SU-DHL-6 (cell line): ENCODE data around the gene SETD2.

Experiments used
- H2AFZ ChIP-seq: fragments of 200-600 bp; sonication (generic); 2 replicates; pipeline ENCODE4 v1.6.1; 2014; ENCODE audit warnings: low read depth, mild to moderate bottlenecking, moderate library complexity, mixed read lengths, antibody characterized with exemption, low read length; ENCODE audit not compliant: severe bottlenecking
- H3F3A ChIP-seq: fragments of 200-600 bp; shearing (Covaris generic); 2 replicates; pipeline ENCODE4 v1.6.0; 2016; ENCODE audit warnings: antibody characterized with exemption, mild to moderate bottlenecking; ENCODE audit not compliant: insufficient read depth
- H3K27ac ChIP-seq: fragments of 200-600 bp; sonication (generic); 2 replicates; pipeline ENCODE4 v1.5.1; 2016; ENCODE audit warnings: low read depth, mild to moderate bottlenecking, low read length, moderate library complexity, mixed read lengths
- H3K27me3 ChIP-seq: fragments of 200-600 bp; sonication (generic), shearing (Covaris generic); 2 replicates; pipeline ENCODE4 v1.6.0; 2014; ENCODE audit warnings: mild to moderate bottlenecking, low read length
- H3K36me3 ChIP-seq: fragments of 200-600 bp; sonication (generic); 2 replicates; pipeline ENCODE4 v1.6.1; 2014; ENCODE audit warnings: mild to moderate bottlenecking, low read length, mixed read lengths
- H3K4me2 ChIP-seq: fragments of 300-600, 200-600 bp; shearing (Covaris generic), sonication (generic); 2 replicates; pipeline ENCODE4 v1.6.0; 2014; ENCODE audit warnings: low read length, low read depth, mild to moderate bottlenecking; ENCODE audit not compliant: poor library complexity, severe bottlenecking
- H3K4me3 ChIP-seq: fragments of 200-600 bp; sonication (generic); 2 replicates; pipeline ENCODE4 v1.5.1; 2014; ENCODE audit warnings: antibody characterized with exemption, low read length, mild to moderate bottlenecking, mixed read lengths; ENCODE audit not compliant: insufficient read depth, poor library complexity, severe bottlenecking
- H3K79me2 ChIP-seq: fragments of 200-600 bp; sonication (generic); 2 replicates; pipeline ENCODE4 v1.6.1; 2014; ENCODE audit warnings: mild to moderate bottlenecking, low read length, moderate library complexity; ENCODE audit not compliant: insufficient read depth
- H3K9ac ChIP-seq: fragments of 200-600 bp; sonication (generic); 2 replicates; pipeline ENCODE4 v1.7.0; 2014; ENCODE audit warnings: mild to moderate bottlenecking, low read length
- H3K9me2 ChIP-seq: fragments of 200-600 bp; sonication (generic); replicated peaks from 2 replicates; pipeline ENCODE4 v1.6.1; 2014; ENCODE audit warnings: low read length; ENCODE audit not compliant: insufficient read depth
- H3K9me3 ChIP-seq: fragments of 200-600 bp; sonication (generic); 2 replicates; pipeline ENCODE4 v1.6.1; 2014; ENCODE audit warnings: low read length, mixed read lengths; ENCODE audit not compliant: insufficient read depth
- H4K20me1 ChIP-seq: fragments of 200-600 bp; sonication (generic); 2 replicates; pipeline ENCODE4 v1.6.1; 2014; ENCODE audit warnings: low read depth, mild to moderate bottlenecking, antibody characterized with exemption, low read length, moderate library complexity, mixed read lengths
- EZH2phosphoT487 ChIP-seq: fragments of 200-600 bp; sonication (generic), shearing (Covaris generic); conservative IDR thresholded peaks from 2 replicates; pipeline ENCODE4 v1.6.1; 2018; ENCODE audit warnings: mild to moderate bottlenecking, antibody characterized with exemption, low read length, moderate library complexity, mixed read lengths
- TF ChIP-seq, protein P1 (sequence below): fragments of 200-600 bp; sonication (generic); IDR thresholded peaks from one replicate; pipeline ENCODE4 v1.5.1; 2017; ENCODE audit warnings: antibody characterized with exemption, mild to moderate bottlenecking, low read length, moderate library complexity; ENCODE audit not compliant: insufficient read depth, poor library complexity, severe bottlenecking

Gene SETD2

DNA sequence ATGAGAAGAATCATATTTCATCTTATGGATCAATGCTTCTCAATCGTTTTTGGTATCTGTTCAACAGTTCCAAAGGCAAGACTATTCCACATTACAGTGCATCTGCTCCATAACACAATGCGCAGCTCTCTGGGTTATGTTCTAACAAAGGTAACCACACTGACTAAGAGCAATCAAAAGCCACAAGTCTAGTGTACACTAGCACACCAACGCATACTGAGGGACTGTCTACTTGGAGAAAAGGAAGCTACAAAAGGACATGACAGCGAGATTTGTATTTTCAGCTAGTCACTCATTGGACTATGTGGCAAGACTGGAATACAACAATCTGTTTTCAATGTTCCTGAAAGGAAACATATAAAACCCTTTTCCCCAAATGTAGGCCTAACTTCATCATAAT, 35.8 kb downstream of the SETD2 start:
- TF ChIP-seq EZH2phosphoT487, result no peak
- TF ChIP-seq, protein P1, sequence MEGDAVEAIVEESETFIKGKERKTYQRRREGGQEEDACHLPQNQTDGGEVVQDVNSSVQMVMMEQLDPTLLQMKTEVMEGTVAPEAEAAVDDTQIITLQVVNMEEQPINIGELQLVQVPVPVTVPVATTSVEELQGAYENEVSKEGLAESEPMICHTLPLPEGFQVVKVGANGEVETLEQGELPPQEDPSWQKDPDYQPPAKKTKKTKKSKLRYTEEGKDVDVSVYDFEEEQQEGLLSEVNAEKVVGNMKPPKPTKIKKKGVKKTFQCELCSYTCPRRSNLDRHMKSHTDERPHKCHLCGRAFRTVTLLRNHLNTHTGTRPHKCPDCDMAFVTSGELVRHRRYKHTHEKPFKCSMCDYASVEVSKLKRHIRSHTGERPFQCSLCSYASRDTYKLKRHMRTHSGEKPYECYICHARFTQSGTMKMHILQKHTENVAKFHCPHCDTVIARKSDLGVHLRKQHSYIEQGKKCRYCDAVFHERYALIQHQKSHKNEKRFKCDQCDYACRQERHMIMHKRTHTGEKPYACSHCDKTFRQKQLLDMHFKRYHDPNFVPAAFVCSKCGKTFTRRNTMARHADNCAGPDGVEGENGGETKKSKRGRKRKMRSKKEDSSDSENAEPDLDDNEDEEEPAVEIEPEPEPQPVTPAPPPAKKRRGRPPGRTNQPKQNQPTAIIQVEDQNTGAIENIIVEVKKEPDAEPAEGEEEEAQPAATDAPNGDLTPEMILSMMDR, result no peak
- no peaks in the 10 kb centered on the region for H3K9me2 ChIP-seq
- peaks cover 18% of the 10 kb centered on the region for H4K20me1 ChIP-seq
- peaks cover 9% of the 10 kb centered on the region; the same call in 1 of the 2 replicates for H3F3A ChIP-seq
- no peak overlapping the region for H3K4me3 ChIP-seq
- H3K4me2 ChIP-seq, result no peak overlapping the region
- no peak overlapping the region for H2AFZ ChIP-seq
- H3K27me3 ChIP-seq, result no peaks in the 10 kb centered on the region
- no peak overlapping the region for H3K9ac ChIP-seq
- H3K27ac ChIP-seq, result no peak overlapping the region
- peaks cover 90% of the 10 kb centered on the region for H3K79me2 ChIP-seq
- peaks cover 16% of the 10 kb centered on the region; the same call in 1 of the 2 replicates for H3K36me3 ChIP-seq
- no peaks in the 10 kb centered on the region for H3K9me3 ChIP-seq

DNA sequence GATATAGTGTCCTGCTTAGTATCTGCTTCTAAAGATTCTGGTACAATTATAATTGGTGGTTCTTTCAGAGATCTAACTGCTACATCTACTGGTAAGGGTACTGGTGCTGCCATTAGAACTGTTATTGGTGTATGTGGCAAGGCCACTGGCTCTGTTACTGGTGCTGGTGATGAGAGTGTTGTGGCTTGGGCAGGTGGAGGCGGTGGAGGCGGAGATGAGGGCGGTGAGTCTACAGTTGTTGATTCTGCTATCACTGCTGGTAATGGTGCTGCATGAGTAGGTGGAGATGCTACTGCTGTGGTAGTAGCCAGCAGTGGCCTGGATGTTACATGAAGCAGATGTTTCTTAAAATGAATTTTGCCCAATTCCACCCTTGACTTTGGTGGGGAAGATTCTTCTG, 40.1 kb downstream of the SETD2 start:
- H3K4me2 ChIP-seq, result no peak overlapping the region
- H3K9me2 ChIP-seq, result no peaks in the 10 kb centered on the region
- peaks cover 56% of the 10 kb centered on the region for H3K36me3 ChIP-seq
- H3F3A ChIP-seq, result no peaks in the 10 kb centered on the region
- H3K9me3 ChIP-seq, result no peaks in the 10 kb centered on the region
- no peak overlapping the region for H2AFZ ChIP-seq
- H4K20me1 ChIP-seq, result peaks cover 5% of the 10 kb centered on the region; the same call in 1 of the 2 replicates
- no peak overlapping the region for H3K4me3 ChIP-seq
- H3K27ac ChIP-seq, result no peak overlapping the region
- H3K27me3 ChIP-seq, result no peaks in the 10 kb centered on the region
- no peak overlapping the region for H3K9ac ChIP-seq
- TF ChIP-seq, protein P1, result no peak
- no peak for TF ChIP-seq EZH2phosphoT487
- peaks cover 70% of the 10 kb centered on the region for H3K79me2 ChIP-seq

DNA sequence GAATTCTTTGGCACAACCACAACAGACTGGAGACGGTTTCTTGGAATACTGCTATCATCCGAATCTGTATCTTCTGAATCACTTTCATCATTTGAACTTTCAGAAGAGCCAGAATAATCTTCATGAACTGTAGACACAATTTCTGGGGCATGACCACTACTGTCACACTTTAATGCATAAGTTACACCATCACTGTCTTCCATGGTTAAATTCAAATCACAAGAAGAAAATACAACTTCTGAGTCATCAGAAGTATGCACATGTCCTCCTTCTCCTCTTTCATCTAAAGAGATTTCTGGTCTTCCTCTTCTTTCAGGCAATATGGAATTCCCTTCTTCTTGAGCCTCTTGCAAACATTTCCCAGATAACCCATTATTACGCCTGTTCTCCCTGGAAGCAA, 42.5 kb downstream of the SETD2 start:
- no peak overlapping the region for H3K9ac ChIP-seq
- H3K27ac ChIP-seq, result no peak overlapping the region
- no peak overlapping the region for H3K4me3 ChIP-seq
- peaks cover 2% of the 10 kb centered on the region; the same call in 1 of the 2 replicates for H3F3A ChIP-seq
- no peaks in the 10 kb centered on the region for H3K9me2 ChIP-seq
- H3K27me3 ChIP-seq, result no peaks in the 10 kb centered on the region
- H2AFZ ChIP-seq, result no peak overlapping the region
- no peaks in the 10 kb centered on the region for H3K9me3 ChIP-seq
- H3K36me3 ChIP-seq, result peaks cover 63% of the 10 kb centered on the region
- no peaks in the 10 kb centered on the region; the same call in 1 of the 2 replicates for H4K20me1 ChIP-seq
- no peak overlapping the region for H3K4me2 ChIP-seq
- H3K79me2 ChIP-seq, result peaks cover 51% of the 10 kb centered on the region
- TF ChIP-seq, protein P1, result no peak
- TF ChIP-seq EZH2phosphoT487, result no peak
